ENCODE measurements around the gene CCDC138. TPM values are rescaled to one million over a fixed set of nuclear protein-coding genes. Genes with fewer than 3 reads are reported as not detected.

CCDC138 gene
- total and polyA plus RNA-seq, 7 experiments from 2014 or later, result 2.7 to 10.5 (median 7.3) TPM

DNA sequence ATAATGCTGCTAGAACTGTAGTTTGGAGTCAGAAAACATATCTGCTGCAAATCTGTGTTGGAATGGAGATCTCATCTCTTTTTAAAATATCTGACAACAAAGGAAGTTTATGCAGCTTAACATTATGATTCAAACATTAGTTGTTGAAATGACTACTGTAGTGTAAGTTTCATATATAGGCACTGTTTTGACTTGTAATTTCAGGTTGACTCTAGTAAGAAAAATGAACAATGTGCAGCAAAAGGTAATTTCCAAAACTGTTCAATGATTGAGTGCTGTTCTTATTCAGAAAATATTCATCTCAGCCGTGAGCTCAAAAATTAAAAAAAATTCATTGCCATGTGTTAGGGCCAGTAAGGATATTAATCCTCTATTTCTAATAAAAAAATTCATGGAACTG lies 48.5 kb downstream of the CCDC138 start:
- H3K4me1 ChIP-seq (ENCODE audit: control insufficient read depth in 2 of 2, insufficient read depth in 2 of 2, low read length in 2 of 2), result peaks cover 0 to 4% of the 10 kb centered on the region in 2 donors
- H3K27ac ChIP-seq (ENCODE audit: low read depth, low read length), result no peak overlapping the region
- Mint-ChIP-seq H3K27me3 (no peaks in the 10 kb centered on the region), H3K27ac (peak overlapping the region in 1 of 9 donors; percentile 40), H3K4me1 (peaks cover 6 to 19% (median 10%) of the 10 kb centered on the region in 7 donors), H3K4me3 (no peak overlapping the region), H3K9me3 (peaks cover 0 to 44% (median 11%) of the 10 kb centered on the region in 11 donors), H3K36me3 (peaks cover 8 to 43% (median 31%) of the 10 kb centered on the region in 5 donors)
- H3K27me3 ChIP-seq (ENCODE audit: control insufficient read depth in 2 of 2, insufficient read depth in 2 of 2, low read length in 2 of 2), result no peaks in the 10 kb centered on the region
- H3K36me3 ChIP-seq (ENCODE audit: control insufficient read depth in 2 of 3, insufficient read depth in 3 of 3, low read length in 3 of 3), result no peaks in the 10 kb centered on the region
- no peak overlapping the region for H3K4me3 ChIP-seq (ENCODE audit: low read length)
- POLR2A ChIA-PET, result interaction anchor here (1.1 kb wide), 1 partner anchor 40 kb away, joined by 3 read pairs; no protein-coding TSS in a partner anchor
- CTCF ChIA-PET, result no interaction called here
- intact Hi-C loops (cut with micrococcal nuclease), result no loop called here
- ATAC-seq (no peak), DNase-seq (no peak)
- H3K9me3 ChIP-seq (ENCODE audit: control insufficient read depth in 2 of 3, low read length in 3 of 3), result no peaks in the 10 kb centered on the region

DNA sequence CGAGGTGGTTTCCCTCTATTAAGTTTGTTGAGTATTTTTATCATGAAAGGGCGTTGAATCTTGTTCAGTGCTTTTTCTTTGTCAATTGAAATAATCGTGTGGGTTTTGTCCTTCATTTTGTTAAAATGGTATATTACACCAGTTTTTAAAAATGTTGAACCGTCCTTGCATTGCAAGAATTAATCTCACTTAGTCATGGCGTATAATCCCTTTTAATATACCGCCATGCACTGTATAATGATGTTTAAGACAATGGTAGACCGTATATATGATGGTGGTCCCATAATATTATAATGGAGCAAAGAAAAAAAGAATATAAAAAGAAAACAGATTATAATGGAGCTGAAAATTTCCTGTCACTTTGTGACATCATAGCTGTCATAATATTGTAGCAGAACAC lies 50.6 kb downstream of the CCDC138 start:
- intact Hi-C loops (cut with micrococcal nuclease), result no loop called here
- no peaks in the 10 kb centered on the region for H3K9me3 ChIP-seq (ENCODE audit: control insufficient read depth in 2 of 3, low read length in 3 of 3)
- H3K36me3 ChIP-seq (ENCODE audit: control insufficient read depth in 2 of 3, insufficient read depth in 3 of 3, low read length in 3 of 3), result no peaks in the 10 kb centered on the region
- H3K27ac ChIP-seq (ENCODE audit: low read depth, low read length), result no peak overlapping the region
- no peak overlapping the region for H3K4me3 ChIP-seq (ENCODE audit: low read length)
- H3K4me1 ChIP-seq (ENCODE audit: control insufficient read depth in 2 of 2, insufficient read depth in 2 of 2, low read length in 2 of 2), result peaks cover 0 to 4% of the 10 kb centered on the region in 2 donors
- POLR2A ChIA-PET, result no interaction called here
- Mint-ChIP-seq H3K9me3 (peaks cover 3 to 54% (median 17%) of the 10 kb centered on the region in 11 donors), H3K27ac (no peak overlapping the region), H3K4me3 (no peak overlapping the region), H3K27me3 (no peaks in the 10 kb centered on the region), H3K4me1 (peaks cover 6 to 17% (median 10%) of the 10 kb centered on the region in 7 donors), H3K36me3 (peaks cover 8 to 57% (median 50%) of the 10 kb centered on the region in 5 donors)
- ATAC-seq (no peak), DNase-seq (no peak)
- H3K27me3 ChIP-seq (ENCODE audit: control insufficient read depth in 2 of 2, insufficient read depth in 2 of 2, low read length in 2 of 2), result no peaks in the 10 kb centered on the region
- CTCF ChIA-PET, result no interaction called here

DNA sequence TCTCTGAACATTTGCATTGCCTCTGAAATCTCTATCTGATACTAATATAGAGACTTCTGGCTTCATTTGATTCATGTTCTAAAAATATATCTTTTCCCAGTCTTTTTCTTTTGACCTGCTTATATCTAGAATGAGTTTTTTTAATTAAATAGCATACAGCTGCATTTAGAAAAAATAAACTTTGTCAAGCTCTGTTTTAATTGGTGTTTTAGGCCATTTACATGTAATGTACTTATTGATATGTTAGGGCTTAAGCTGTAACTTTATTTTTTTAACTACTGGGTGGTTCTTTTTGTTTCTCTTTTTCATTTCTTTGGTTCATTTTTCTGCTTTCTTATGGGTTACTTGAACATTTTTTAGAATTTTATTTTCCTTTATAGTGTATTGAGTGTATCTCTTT lies 54.9 kb downstream of the CCDC138 start:
- Histone ChIP-seq H3K36me3 (ENCODE audit: control insufficient read depth in 2 of 3, insufficient read depth in 3 of 3, low read length in 3 of 3) (no peaks in the 10 kb centered on the region), H3K4me1 (ENCODE audit: control insufficient read depth in 2 of 2, insufficient read depth in 2 of 2, low read length in 2 of 2) (no peaks in the 10 kb centered on the region), H3K9me3 (ENCODE audit: control insufficient read depth in 2 of 3, low read length in 3 of 3) (no peaks in the 10 kb centered on the region), H3K27ac (ENCODE audit: low read depth, low read length) (no peak overlapping the region), H3K4me3 (ENCODE audit: low read length) (no peak overlapping the region), H3K27me3 (ENCODE audit: control insufficient read depth in 2 of 2, insufficient read depth in 2 of 2, low read length in 2 of 2) (no peaks in the 10 kb centered on the region)
- H3K36me3 Mint-ChIP-seq, result peaks cover 3 to 51% (median 43%) of the 10 kb centered on the region in 5 donors
- H3K4me3 Mint-ChIP-seq, result no peak overlapping the region
- ChIA-PET CTCF (no interaction called here), POLR2A (no interaction called here)
- H3K27ac Mint-ChIP-seq, result no peak overlapping the region
- H3K4me1 Mint-ChIP-seq, result no peaks in the 10 kb centered on the region
- intact Hi-C loops (cut with micrococcal nuclease), result no loop called here
- H3K9me3 Mint-ChIP-seq, result peaks cover 3 to 40% (median 17%) of the 10 kb centered on the region in 11 donors
- DNase-seq (no peak), ATAC-seq (no peak)
- H3K27me3 Mint-ChIP-seq, result no peaks in the 10 kb centered on the region

DNA sequence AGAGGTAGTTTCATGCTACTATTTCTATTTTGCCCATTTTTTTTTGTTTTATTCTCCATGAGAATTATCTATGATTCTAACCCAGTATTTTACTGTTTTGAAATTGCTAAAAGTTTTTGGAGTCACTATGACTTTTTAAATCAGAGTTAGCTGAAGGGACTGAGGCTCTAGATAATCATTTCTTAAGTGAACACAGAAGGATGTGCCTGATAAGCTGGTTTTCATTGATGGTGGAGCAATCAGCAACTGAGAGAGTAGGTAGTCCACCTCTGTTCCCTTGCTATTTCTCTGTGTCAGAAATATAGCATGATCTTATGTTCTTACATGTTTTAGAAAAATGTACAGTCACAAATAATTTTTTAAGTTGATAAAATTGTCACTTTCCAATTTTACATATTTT lies 59.4 kb downstream of the CCDC138 start:
- H3K4me3 Mint-ChIP-seq, result no peak overlapping the region
- Histone ChIP-seq H3K9me3 (ENCODE audit: control insufficient read depth in 2 of 3, low read length in 3 of 3) (no peaks in the 10 kb centered on the region), H3K27me3 (ENCODE audit: control insufficient read depth in 2 of 2, insufficient read depth in 2 of 2, low read length in 2 of 2) (no peaks in the 10 kb centered on the region), H3K36me3 (ENCODE audit: control insufficient read depth in 2 of 3, insufficient read depth in 3 of 3, low read length in 3 of 3) (peaks cover 0 to 3% (median 0%) of the 10 kb centered on the region in 3 experiments), H3K27ac (ENCODE audit: low read depth, low read length) (no peak overlapping the region), H3K4me3 (ENCODE audit: low read length) (no peak overlapping the region), H3K4me1 (ENCODE audit: control insufficient read depth in 2 of 2, insufficient read depth in 2 of 2, low read length in 2 of 2) (no peaks in the 10 kb centered on the region)
- intact Hi-C loops (cut with micrococcal nuclease), result no loop called here
- ChIA-PET CTCF (no interaction called here), POLR2A (no interaction called here)
- no peak overlapping the region for H3K27ac Mint-ChIP-seq
- peaks cover 0 to 3% (median 0%) of the 10 kb centered on the region in 7 donors for H3K4me1 Mint-ChIP-seq
- DNase-seq (no peak), ATAC-seq (no peak)
- peaks cover 0 to 10% (median 3%) of the 10 kb centered on the region in 11 donors for H3K9me3 Mint-ChIP-seq
- H3K36me3 Mint-ChIP-seq, result peaks cover 0 to 39% (median 24%) of the 10 kb centered on the region in 5 donors
- H3K27me3 Mint-ChIP-seq, result no peaks in the 10 kb centered on the region

- no peaks in the 10 kb centered on the region for H3K9me3 Mint-ChIP-seq
- DNase-seq (no peak), ATAC-seq (no peak)
- H3K27ac ChIP-seq (ENCODE audit: low read depth, low read length), result no peak overlapping the region
- no peak overlapping the region for H3K27ac Mint-ChIP-seq
- H3K4me1 ChIP-seq (ENCODE audit: control insufficient read depth in 2 of 2, insufficient read depth in 2 of 2, low read length in 2 of 2), result no peaks in the 10 kb centered on the region
- no peak overlapping the region for H3K4me3 Mint-ChIP-seq
- H3K36me3 Mint-ChIP-seq, result peaks cover 0 to 36% (median 17%) of the 10 kb centered on the region in 5 donors
- intact Hi-C loops (cut with micrococcal nuclease), result no loop called here
- H3K36me3 ChIP-seq (ENCODE audit: control insufficient read depth in 2 of 3, insufficient read depth in 3 of 3, low read length in 3 of 3), result peaks cover 0 to 3% (median 0%) of the 10 kb centered on the region in 3 experiments
- H3K4me1 Mint-ChIP-seq, result peaks cover 0 to 3% (median 0%) of the 10 kb centered on the region in 7 donors
- no peaks in the 10 kb centered on the region for H3K27me3 Mint-ChIP-seq
- POLR2A ChIA-PET, result no interaction called here
- no peaks in the 10 kb centered on the region for H3K9me3 ChIP-seq (ENCODE audit: control insufficient read depth in 2 of 3, low read length in 3 of 3)
- H3K4me3 ChIP-seq (ENCODE audit: low read length), result no peak overlapping the region
- no peaks in the 10 kb centered on the region for H3K27me3 ChIP-seq (ENCODE audit: control insufficient read depth in 2 of 2, insufficient read depth in 2 of 2, low read length in 2 of 2)
- CTCF ChIA-PET, result no interaction called here
Measured at GRCh38 chr2:108847000-108847399, 60.4 kb downstream of the CCDC138 start.

- Mint-ChIP-seq H3K27ac (no peak overlapping the region), H3K4me1 (peaks cover 0 to 8% (median 4%) of the 10 kb centered on the region in 7 donors), H3K9me3 (peaks cover 0 to 2% (median 0%) of the 10 kb centered on the region in 11 donors), H3K36me3 (peaks cover 0 to 23% (median 12%) of the 10 kb centered on the region in 5 donors), H3K27me3 (no peaks in the 10 kb centered on the region), H3K4me3 (no peak overlapping the region)
- Histone ChIP-seq H3K4me3 (ENCODE audit: low read length) (no peak overlapping the region), H3K4me1 (ENCODE audit: control insufficient read depth in 2 of 2, insufficient read depth in 2 of 2, low read length in 2 of 2) (no peaks in the 10 kb centered on the region), H3K27ac (ENCODE audit: low read depth, low read length) (no peak overlapping the region), H3K9me3 (ENCODE audit: control insufficient read depth in 2 of 3, low read length in 3 of 3) (no peaks in the 10 kb centered on the region), H3K36me3 (ENCODE audit: control insufficient read depth in 2 of 3, insufficient read depth in 3 of 3, low read length in 3 of 3) (peaks cover 0 to 3% (median 0%) of the 10 kb centered on the region in 3 experiments), H3K27me3 (ENCODE audit: control insufficient read depth in 2 of 2, insufficient read depth in 2 of 2, low read length in 2 of 2) (no peaks in the 10 kb centered on the region)
- no peak for DNase-seq
- ATAC-seq, result no peak
- ChIA-PET CTCF (interaction anchor here (2.6 kb wide), 2 partner anchors 75 to 657 kb away, joined by 7 to 15 read pairs; no protein-coding TSS in a partner anchor), POLR2A (no interaction called here)
- intact Hi-C loops (cut with micrococcal nuclease), result no loop called here
Measured at GRCh38 chr2:108852375-108852774, 65.8 kb downstream of the CCDC138 start.

- peaks cover 0 to 8% (median 4%) of the 10 kb centered on the region in 7 donors for H3K4me1 Mint-ChIP-seq
- Histone ChIP-seq H3K4me1 (ENCODE audit: control insufficient read depth in 2 of 2, insufficient read depth in 2 of 2, low read length in 2 of 2) (no peaks in the 10 kb centered on the region), H3K27ac (ENCODE audit: low read depth, low read length) (no peak overlapping the region), H3K9me3 (ENCODE audit: control insufficient read depth in 2 of 3, low read length in 3 of 3) (no peaks in the 10 kb centered on the region), H3K36me3 (ENCODE audit: control insufficient read depth in 2 of 3, insufficient read depth in 3 of 3, low read length in 3 of 3) (peaks cover 0 to 3% (median 0%) of the 10 kb centered on the region in 3 experiments), H3K4me3 (ENCODE audit: low read length) (no peak overlapping the region), H3K27me3 (ENCODE audit: control insufficient read depth in 2 of 2, insufficient read depth in 2 of 2, low read length in 2 of 2) (no peaks in the 10 kb centered on the region)
- H3K27ac Mint-ChIP-seq, result no peak overlapping the region
- peaks cover 0 to 2% (median 0%) of the 10 kb centered on the region in 11 donors for H3K9me3 Mint-ChIP-seq
- no peak overlapping the region for H3K4me3 Mint-ChIP-seq
- POLR2A ChIA-PET, result no interaction called here
- ATAC-seq, result no peak
- DNase-seq, result no peak
- H3K36me3 Mint-ChIP-seq, result peaks cover 0 to 19% (median 12%) of the 10 kb centered on the region in 5 donors
- intact Hi-C loops (cut with micrococcal nuclease), result no loop called here
- no peaks in the 10 kb centered on the region for H3K27me3 Mint-ChIP-seq
- CTCF ChIA-PET, result interaction anchor here (0.6 to 2.6 kb wide), 5 partner anchors 19 to 656 kb away, joined by 3 to 15 read pairs (median 7); partner anchors contain the start of gene EDAR
Measured at GRCh38 chr2:108853421-108853820, 66.8 kb downstream of the CCDC138 start.
